D721Med (cell line): Measurements from ENCODE around the gene PRR33.
A peak's percentile ranks its signal among the peaks of the same experiment; 100 is the strongest.

Experiments
- DNase-seq: peaks from one replicate; pipeline ENCODE4 v3.0.0; 2011; ENCODE audit warnings: low spot score; ENCODE audit not compliant: insufficient read length
- FAIRE-seq: peaks from 2 replicates; lab custom pipeline; 2011; peaks lifted over from hg19 to GRCh38; lab: Jason Lieb, UNC
- TF ChIP-seq, protein P1 (sequence below): IDR thresholded peaks from 2 replicates; pipeline ENCODE4 v1.5.1; 2012; ENCODE audit warnings: mild to moderate bottlenecking, control low read depth; ENCODE audit not compliant: insufficient read depth; ENCODE audit errors: missing control alignments

PRR33 gene

GRCh38 chr11:1883346-1884302 is 8.1 kb downstream of the PRR33 start:
- DNase-seq (no peak), FAIRE-seq (no peak)
- TF ChIP-seq, protein P1, sequence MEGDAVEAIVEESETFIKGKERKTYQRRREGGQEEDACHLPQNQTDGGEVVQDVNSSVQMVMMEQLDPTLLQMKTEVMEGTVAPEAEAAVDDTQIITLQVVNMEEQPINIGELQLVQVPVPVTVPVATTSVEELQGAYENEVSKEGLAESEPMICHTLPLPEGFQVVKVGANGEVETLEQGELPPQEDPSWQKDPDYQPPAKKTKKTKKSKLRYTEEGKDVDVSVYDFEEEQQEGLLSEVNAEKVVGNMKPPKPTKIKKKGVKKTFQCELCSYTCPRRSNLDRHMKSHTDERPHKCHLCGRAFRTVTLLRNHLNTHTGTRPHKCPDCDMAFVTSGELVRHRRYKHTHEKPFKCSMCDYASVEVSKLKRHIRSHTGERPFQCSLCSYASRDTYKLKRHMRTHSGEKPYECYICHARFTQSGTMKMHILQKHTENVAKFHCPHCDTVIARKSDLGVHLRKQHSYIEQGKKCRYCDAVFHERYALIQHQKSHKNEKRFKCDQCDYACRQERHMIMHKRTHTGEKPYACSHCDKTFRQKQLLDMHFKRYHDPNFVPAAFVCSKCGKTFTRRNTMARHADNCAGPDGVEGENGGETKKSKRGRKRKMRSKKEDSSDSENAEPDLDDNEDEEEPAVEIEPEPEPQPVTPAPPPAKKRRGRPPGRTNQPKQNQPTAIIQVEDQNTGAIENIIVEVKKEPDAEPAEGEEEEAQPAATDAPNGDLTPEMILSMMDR: no peak

GRCh38 chr11:1882265-1883238 is 9.1 kb downstream of the PRR33 start:
- no peak for FAIRE-seq
- TF ChIP-seq, protein P1: peak; percentile 78
- peak; percentile 75 for DNase-seq

- FAIRE-seq: no peak
- TF ChIP-seq, protein P1: no peak
Measured at GRCh38 chr11:1881442-1882264, 10.0 kb downstream of the PRR33 start.

DNA sequence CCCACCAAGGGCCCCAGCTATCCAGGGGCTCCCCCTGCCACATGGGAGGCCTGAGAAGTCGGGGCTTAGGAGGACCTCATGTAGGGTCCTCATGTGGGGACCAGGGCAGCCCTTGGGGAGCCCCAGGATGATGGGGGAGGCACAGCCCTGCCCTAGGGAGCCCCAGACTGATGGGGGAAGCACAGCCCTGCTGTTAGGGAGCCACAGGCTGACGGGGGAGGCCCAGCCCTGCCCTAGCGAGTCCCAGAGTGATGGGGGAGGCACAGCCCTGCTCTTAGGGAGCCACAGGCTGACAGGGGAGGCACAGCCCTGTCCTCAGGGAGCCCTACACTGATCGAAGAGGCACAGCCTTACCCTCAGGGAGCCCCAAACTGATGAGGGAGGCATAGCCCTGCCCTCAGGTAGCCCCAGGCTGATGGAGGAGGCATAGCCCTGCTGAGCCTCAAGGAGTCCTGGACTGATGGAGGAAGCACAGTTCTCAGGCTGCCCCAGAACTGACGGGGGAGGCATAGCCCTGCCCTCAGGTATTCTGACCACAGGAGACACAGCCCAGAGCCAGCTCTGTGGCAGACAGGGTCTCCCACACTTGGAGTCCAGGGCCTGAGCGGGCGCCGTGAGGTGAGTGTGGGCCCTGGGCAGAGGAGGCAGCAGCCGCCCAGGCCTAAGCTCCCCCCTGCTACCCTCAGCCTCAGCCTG is 10.8 kb downstream of the PRR33 start:
- DNase-seq: no peak
- TF ChIP-seq, protein P1: no peak
- FAIRE-seq: no peak

More at GRCh38 chr11:1881442-1882264, 10.0 kb downstream of the PRR33 start:
- DNase-seq: no peak

DNA sequence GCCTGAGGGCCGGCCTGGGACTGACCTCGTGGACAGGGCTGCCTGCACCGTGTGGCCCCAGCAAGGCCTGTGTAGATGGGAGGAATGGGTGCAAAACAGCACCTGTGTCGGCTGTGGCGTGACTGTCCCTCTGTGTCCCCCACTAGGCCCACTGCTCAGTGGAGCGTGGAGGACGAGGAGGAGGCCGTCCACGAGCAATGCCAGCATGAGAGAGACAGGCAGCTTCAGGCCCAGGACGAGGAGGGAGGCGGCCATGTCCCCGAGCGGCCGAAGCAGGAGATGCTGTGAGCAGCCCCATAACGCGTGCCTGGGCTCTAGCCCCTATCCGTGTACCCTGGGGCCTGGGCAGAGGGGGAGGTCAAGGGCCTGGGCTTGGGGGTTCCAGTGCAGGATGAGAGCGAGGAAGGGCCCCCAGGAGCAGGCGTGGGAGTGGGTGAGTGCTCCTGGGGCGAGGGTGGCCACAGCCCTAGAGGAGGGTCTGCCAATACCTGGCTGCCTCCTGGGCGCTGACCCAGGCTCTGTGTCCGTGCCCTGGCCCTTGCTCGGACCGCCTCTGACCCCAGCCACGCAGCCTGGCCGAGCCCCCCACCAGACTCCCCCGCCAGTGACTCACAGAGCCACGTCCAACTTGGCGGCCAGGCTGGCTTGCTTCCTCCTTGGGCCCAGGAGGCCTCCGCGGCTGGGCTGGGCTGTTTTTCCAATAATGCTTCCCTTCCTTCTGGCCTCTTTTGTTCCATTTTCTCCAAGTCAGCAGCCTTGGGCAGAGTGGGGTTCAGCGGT is 11.6 kb downstream of the PRR33 start:
- DNase-seq: no peak
- TF ChIP-seq, protein P1: no peak
- FAIRE-seq: no peak
